Pons (tissue), 1 donor: ENCODE measurements around the gene PBXIP1.
"Not testable (repeated sequence)": the region's sequence is repeated elsewhere in the genome, so short reads cannot be mapped to it uniquely, and the experiment has no call there.

Experiments
- DNase-seq: peaks from one replicate; pipeline ENCODE4 v3.0.0-alpha.2; 2016; ENCODE audit warnings: low spot score

The PBXIP1 gene

DNA sequence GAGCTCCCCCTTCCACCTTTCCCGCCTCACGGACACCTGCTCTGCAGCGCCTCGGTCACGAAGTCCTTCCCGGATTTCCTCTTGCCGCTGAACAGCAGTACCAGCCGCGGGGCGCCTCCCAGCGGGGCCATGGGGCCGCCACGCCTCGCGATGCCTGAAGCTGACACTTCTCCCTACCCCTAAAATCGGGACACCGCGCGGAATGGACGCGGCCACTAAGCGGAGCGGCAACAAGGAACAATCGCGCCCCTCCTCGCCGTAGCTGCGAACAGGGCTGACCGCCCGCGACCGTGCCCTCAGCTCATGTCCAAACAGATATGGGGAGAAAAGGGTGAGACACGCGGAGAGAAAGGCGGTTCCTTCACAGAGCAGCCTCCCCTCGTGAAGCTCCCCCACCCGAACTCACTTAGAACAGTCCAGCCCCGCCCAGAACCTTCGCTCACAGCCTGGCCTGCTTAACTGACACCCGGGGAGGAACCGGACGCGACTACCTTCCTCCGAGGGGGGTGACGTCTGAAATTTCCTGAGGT is 19.3 kb downstream of the PBXIP1 start, which contains the start of gene PMVK:
Gene PMVK (minus strand): TSS at position 165 of the 530 bp plus-strand sequence. CDS start 34 bp downstream, at position 131.
- DNase-seq, result peak; percentile 98

DNA sequence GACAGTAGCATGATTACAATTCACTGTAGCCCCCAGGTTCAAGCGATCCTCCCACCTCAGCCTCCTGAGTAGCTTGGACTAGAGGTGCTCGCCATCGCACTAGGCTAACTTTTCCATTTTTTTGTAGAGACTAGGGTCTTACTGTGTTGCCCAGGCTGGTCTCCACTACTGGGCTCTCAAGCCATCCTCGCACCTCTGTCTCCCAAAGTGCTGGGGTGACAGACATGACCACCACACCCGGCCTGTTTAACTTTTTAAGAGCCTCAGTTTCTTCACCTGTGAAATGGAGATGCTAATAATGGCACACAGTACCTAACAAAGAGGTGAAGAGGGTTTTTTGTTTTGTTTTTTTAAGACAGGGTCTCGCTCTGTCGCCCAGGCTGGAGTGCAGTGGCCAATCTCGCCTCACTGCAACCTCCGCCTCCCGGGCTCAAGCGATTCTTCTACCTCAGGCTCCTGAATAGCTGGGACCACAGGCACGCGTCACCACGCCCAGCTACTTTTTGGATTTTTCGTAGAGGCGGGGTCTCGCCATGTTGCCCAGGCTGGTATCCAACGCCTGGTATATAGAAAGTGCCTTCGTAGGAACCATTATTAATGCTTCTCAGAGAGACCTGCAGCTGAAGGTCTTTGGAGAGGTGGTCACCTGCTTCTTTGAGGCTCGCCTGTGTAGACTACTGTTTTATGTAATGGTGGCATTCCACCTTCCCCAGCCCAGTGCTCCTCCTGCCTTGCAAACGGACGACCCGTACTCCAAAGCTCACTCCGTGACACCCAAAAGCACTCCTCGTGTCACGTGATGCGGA is 19.9 kb downstream of the PBXIP1 start:
- no peak for DNase-seq

DNA sequence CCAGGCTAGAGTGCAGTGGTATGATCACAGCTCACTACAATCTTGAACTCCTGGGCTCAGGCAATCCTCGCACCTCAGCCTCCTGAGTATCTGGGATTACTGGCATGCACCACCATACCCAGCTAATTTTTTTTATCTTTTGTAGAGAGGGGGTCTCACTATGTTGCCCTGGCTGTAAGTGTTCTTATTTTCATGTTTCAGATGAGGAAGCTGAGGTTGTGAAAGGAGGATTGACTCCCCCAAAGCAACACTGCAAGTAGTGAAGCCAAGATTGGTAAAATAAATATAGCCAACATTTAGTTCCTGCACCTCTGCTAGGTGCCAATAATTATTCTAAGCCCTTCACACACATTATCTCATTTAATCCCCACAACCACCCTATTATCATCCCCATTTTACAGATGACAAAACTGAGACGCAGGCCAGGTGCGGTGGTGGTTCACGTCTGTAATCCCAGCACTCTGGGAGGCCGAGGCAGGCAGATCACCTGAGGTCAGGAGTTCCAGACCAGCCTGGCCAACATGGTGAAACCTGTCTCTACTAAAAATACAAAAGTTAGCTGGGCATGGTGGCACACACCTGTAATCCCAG is 21.4 kb downstream of the PBXIP1 start:
- DNase-seq, result no peak

- DNase-seq, result no peak
Observed at GRCh38 chr1:154931940-154932487, 23.9 kb downstream of the PBXIP1 start.

GRCh38 chr1:154926201-154926600 is 29.7 kb downstream of the PBXIP1 start:
- DNase-seq, result no peak

DNA sequence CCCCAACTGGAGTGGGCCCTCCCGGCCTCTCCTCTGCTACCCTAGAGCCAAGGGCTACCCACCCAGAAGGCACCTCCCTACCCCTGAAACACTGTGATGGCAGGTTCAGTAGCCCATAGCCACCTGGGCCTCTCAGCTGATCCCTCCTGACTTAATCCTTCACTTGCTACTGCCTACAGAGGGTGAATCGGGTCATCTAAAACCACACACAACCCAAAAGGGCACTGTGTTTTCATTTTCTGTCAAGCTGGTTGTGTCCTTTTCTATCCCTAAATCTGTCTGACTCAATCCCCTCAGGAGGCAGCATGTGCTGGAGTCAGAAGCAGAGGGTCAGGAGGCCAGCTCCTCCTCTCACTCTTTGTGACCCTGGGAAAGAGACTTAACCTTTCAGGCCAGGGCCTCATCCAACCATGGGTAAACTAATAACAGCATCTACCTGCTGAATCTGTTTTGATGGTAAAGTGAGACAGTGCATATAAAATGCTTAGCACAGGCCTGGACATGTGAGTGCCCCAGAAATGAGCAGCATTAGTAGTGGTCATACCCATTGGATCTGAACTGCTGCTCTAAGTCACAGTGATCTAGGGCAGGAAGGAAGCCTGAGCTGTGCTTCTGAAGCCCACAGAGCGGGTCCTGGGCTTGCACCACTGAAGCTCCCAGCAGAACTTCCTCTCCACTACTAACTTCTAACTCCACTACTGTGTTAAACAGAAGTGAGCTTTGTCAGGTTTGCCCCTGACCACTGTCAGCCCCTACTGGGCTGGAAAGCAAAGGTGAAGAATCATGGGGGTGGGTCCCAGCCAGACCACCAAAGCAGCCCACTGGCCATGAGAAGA is 30.3 kb downstream of the PBXIP1 start:
- DNase-seq, result no peak

- DNase-seq, result no peak
Observed at GRCh38 chr1:154923695-154924094, 32.2 kb downstream of the PBXIP1 start.

GRCh38 chr1:154913273-154913672 is 42.6 kb downstream of the PBXIP1 start:
- DNase-seq, result no peak

- DNase-seq, result no peak
Observed at GRCh38 chr1:154912755-154913154, 43.1 kb downstream of the PBXIP1 start.

GRCh38 chr1:154911691-154912550 is 44.0 kb downstream of the PBXIP1 start:
- DNase-seq, result peak; percentile 6

DNA sequence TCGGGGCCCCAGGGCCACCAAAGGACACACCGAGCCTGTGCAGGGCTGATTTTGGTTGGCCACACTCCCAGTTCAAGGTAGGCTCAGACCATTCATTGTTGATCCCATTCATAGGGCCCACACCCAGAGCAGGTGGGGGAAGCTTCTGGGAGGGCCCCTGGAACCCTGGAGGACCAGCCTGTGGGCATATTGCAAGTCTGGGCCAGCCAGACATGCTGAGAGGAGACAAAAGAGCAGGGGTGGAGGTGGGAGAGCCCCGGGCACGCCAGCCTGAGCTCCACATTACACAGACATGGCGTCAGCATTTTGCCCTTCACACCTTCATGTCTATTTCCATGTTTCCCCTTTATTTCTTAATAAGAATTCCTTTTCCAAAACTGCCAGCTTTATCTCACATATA is 45.0 kb downstream of the PBXIP1 start:
- no peak for DNase-seq

DNA sequence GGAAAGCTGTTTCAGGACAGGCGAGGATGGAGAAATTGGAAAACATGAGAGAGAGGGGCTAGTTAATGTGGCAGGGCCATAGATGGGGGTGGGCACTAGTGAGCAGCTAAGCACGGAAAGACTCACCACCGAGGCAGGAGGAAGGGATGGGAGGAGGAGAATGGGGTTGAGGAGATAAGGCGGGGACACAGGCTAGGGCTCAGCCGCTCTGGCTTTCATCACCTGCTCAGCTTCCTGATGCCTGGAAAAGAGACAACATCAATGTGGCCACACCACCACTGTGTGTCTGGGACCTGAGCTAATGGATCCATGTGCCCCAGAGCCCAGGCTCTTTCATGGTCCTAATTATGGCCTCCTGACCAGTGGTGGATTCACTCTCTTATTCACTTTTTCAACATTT is 47.0 kb downstream of the PBXIP1 start:
- no peak for DNase-seq

GRCh38 chr1:154908129-154908528 is 47.8 kb downstream of the PBXIP1 start:
- DNase-seq, result not testable (repeated sequence)

DNA sequence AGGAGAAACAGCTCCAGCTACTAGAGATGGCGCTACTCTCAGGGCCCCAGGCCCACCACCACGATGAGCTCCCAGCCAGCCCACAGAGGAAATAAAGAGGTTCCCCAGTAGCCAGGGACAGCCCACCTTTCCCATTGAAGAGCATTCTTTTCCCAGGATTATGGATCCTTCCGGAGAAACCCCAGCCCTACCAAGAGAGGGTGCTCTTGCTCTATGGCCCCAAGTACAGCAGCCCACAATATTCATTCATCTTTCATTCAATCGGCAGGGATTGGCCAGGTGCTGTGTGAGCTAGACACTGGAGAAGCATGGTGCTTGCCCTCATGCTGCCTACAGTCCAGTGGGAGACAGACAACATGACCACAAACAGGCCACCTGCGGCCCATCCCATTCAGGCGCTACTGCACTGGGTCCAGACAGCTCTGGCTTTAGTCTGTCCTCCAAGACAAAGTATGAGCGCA is 49.2 kb downstream of the PBXIP1 start:
- no peak for DNase-seq

DNA sequence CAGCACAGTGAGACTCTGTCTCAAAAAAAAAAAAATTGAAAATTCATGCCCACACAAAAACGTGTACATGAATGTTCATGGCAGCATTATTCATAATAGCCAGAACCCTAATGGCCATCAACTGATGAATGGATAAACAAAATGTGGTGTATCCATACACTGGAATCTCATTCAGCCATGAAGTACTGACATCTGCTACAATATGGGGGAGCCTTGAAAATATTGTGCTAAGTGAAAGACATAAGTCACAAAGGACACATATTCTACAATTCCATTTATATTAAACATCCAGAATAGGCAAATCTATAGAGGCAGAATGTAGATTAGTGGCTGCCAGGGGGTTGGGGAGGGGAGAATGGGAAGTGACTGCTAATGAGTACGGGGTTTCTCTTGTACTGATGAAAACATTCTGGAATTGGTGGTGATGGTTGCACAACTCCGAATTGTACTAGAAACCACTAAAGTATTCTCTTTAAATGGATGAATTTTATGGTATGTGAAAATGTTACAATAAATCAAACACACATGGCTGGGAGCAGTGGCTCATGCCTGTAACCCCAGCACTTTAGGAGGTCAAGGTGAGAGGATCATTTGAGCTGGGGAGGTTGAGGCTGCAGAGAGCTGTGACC is 52.8 kb downstream of the PBXIP1 start:
- no peak for DNase-seq

DNA sequence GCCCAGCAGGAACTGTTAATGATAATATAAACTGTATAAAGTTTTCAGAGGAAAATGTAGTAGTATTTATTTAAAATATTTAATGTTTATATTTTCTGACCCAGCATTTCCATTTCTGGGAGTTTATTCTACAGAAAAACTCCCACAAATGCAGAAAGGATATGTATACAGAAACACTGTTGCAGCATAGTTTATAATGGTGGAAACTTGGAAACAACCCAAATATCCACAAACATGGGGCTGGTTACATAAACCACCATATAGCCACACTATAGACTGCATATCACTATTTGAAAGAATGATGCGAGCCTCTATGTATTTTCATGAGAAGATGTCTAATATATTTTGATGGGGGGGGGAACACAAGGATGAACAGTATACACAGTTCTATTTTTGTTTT is 54.3 kb downstream of the PBXIP1 start:
- no peak for DNase-seq

DNA sequence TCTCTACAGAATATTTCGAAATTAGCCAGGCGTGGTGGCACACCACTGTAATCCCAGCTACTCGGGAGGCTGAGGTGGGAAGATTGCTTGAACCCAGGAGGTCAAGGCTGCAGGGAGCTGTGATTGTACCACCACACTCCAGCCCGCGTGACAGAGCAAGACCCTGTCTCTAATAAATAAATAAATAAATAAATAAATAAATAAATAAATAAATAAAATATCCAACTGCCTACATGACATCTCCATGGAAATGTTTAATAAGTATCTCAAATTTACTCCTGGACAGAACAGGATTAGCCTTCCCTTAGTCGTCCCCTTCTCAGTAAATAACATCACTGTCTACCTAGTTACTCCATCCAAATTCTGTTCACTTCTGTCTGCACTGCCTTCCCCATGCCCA is 56.9 kb downstream of the PBXIP1 start:
- DNase-seq, result no peak

DNA sequence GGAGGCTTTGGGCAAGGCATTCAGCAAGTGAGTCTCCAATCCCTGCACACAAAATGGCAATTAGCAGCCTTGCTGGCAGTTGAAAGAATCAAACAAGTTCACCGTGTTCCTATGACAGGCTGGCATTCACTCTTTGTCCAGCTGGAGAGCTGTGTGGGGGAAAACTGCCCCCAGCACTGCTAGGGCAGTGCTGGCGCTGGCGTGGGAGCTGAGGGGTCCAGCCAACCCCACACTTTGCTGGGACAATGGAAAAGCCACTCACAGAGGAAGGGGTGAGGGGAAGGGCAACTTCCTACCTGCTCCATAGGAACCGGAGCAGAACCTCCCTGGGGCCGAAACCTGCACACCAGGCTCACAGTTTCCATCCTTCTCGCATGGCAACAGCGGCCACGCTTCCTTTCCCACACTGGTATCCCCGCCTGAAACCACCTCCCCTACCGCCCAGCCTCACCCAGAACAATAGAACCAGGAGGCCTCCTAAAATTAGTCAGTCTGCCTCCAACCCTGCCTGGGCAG is 59.1 kb downstream of the PBXIP1 start:
- DNase-seq, result peak; percentile 8

DNA sequence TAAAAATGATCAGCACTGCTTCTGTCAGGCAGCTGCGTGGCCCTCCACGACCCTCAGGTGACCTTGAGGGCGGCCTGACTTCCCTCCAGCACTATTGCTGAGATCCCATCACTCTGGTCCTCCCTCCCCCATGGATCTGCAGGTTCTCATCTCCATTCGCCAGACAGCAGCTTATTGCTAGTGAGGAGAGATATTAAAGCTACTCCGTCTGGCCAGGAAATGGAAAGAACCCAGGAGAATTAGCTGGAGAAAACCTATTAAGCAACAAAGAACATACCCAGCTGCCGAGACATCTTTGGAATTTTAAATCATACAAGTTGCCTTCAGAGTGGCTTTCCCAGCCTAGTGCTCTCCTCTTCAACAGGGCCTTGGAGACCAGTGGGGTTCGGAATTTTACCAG is 60.1 kb downstream of the PBXIP1 start:
- no peak for DNase-seq
